MM.1S (cell line): ENCODE measurements around the gene SFRP2.

Experiments used
- DNase-seq: peaks from one replicate; pipeline ENCODE4 v3.0.0-alpha.2; 2015
- H2AFZ ChIP-seq: fragments of 300-600 bp; sonication (generic); 2 replicates; pipeline ENCODE4 v1.6.0; 2016; ENCODE audit warnings: antibody characterized with exemption, low read length
- H3F3A ChIP-seq: fragments of 300-600 bp; sonication (generic); 2 replicates; pipeline ENCODE4 v1.6.1; 2016; ENCODE audit warnings: mild to moderate bottlenecking, antibody characterized with exemption, low read length, moderate library complexity, mixed read lengths; ENCODE audit not compliant: insufficient read depth
- H3K27ac ChIP-seq: fragments of 300-600 bp; sonication (generic); 2 replicates; pipeline ENCODE4 v1.5.1; 2016; ENCODE audit warnings: mild to moderate bottlenecking, low read length
- H3K27me3 ChIP-seq: fragments of 300-600 bp; sonication (generic); replicated peaks from 2 replicates; pipeline ENCODE4 v1.6.0; 2016; ENCODE audit warnings: low read length; ENCODE audit not compliant: insufficient read depth
- H3K36me3 ChIP-seq: fragments of 300-600 bp; sonication (generic); replicated peaks from 2 replicates; pipeline ENCODE4 v1.6.1; 2016; ENCODE audit warnings: mild to moderate bottlenecking, low read length, mixed read lengths; ENCODE audit not compliant: insufficient read depth
- H3K4me1 ChIP-seq: fragments of 300-600 bp; sonication (generic); 2 replicates; pipeline ENCODE4 v1.6.1; 2016; ENCODE audit warnings: low read length, mixed read lengths
- H3K4me2 ChIP-seq: fragments of 300-600 bp; sonication (generic); 2 replicates; pipeline ENCODE4 v1.6.0; 2016; ENCODE audit warnings: low read depth, low read length
- H3K4me3 ChIP-seq: fragments of 300-600 bp; sonication (generic); 2 replicates; pipeline ENCODE4 v1.5.1; 2016; ENCODE audit warnings: low read length, mixed read lengths
- H3K79me2 ChIP-seq: fragments of 300-600 bp; sonication (generic); 2 replicates; pipeline ENCODE4 v1.6.1; 2016; ENCODE audit warnings: mixed run types, low read length, mixed read lengths
- H3K9ac ChIP-seq: fragments of 300-600 bp; sonication (generic); 2 replicates; pipeline ENCODE4 v1.6.1; 2016; ENCODE audit warnings: low read length, mixed read lengths
- H3K9me2 ChIP-seq: fragments of 300-600 bp; sonication (generic); replicated peaks from 2 replicates; pipeline ENCODE4 v1.6.1; 2016; ENCODE audit warnings: mild to moderate bottlenecking, low read length, mixed read lengths; ENCODE audit not compliant: insufficient read depth
- H3K9me3 ChIP-seq: fragments of 300-600 bp; sonication (generic); replicated peaks from 2 replicates; pipeline ENCODE4 v1.6.1; 2016; ENCODE audit warnings: mild to moderate bottlenecking, low read length, mixed read lengths; ENCODE audit not compliant: insufficient read depth
- H4K20me1 ChIP-seq: fragments of 300-600 bp; sonication (generic); 2 replicates; pipeline ENCODE4 v1.6.1; 2016; ENCODE audit warnings: mild to moderate bottlenecking, low read length, moderate library complexity, mixed read lengths; ENCODE audit not compliant: insufficient read depth
- CTCF ChIP-seq: fragments of 300-600 bp; sonication (generic); IDR thresholded peaks from 2 replicates; pipeline ENCODE4 v1.5.1; 2016; ENCODE audit warnings: antibody characterized with exemption, low read length, mixed read lengths
- EZH2 ChIP-seq: fragments of 300-600 bp; sonication (generic); optimal IDR thresholded peaks from 2 replicates; pipeline ENCODE3; 2017; ENCODE audit warnings: low read depth, mild to moderate bottlenecking, antibody characterized with exemption, low read length, mixed read lengths
- EZH2phosphoT487 ChIP-seq: fragments of 300-600 bp; sonication (generic); IDR thresholded peaks from 2 replicates; pipeline ENCODE4 v1.6.1; 2018; ENCODE audit warnings: antibody characterized with exemption, low read length

Gene SFRP2

DNA sequence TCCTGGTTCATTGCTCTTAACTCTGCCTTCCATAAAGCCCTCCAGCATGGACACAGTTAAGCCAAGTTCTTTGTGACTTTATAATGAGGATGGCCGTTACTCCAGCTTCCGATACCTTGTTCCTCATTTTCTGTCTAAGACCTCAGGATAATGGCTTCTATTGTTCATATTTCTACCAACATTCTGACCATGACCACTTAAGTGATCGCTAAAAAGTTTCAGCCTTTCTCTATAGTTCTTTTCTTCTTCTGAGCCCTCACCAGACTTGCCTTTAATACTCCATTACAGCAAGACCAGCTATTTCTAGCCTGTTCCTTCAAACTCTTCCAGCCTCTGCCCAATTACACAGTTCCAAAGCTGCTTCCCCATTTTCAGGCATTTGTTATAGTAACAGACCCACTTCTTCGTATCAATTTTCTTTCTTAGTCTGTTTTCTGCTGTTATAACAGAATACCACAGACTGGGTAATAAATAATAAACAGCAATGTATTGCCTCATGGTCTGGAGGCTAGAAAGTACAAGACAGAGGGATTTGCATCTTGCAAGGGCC, 41.4 kb downstream of the SFRP2 start:
- no peak overlapping the region for H3K4me2 ChIP-seq

DNA sequence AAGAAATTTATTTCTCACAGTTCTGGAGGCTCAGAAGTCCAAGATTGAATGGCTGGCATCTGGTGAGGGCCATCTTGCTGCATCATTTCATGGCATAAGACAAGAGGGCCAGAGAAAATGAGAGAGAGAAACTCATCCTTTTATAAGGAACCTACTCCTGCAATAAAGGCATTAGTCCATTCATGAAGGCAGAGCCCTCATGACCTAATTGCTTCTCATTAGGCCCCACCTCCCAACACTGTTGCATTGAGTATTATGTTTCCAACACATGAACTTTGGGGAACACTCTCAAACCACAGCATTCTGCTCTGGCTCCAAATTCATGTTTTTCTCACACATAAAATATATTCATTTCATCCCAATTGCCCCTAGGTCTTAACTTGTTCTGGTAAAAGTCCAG, 43.2 kb downstream of the SFRP2 start:
- Histone ChIP-seq H3K4me2 (no peak overlapping the region), H3K9me3 (no peaks in the 10 kb centered on the region), H3F3A (no peaks in the 10 kb centered on the region), H2AFZ (no peak overlapping the region), H3K36me3 (no peaks in the 10 kb centered on the region), H4K20me1 (no peaks in the 10 kb centered on the region), H3K9me2 (no peaks in the 10 kb centered on the region), H3K9ac (no peak overlapping the region), H3K4me1 (no peaks in the 10 kb centered on the region), H3K27me3 (no peaks in the 10 kb centered on the region), H3K27ac (no peak overlapping the region), H3K79me2 (no peaks in the 10 kb centered on the region), H3K4me3 (no peak overlapping the region)
- TF ChIP-seq CTCF (no peak), EZH2 (no peak), EZH2phosphoT487 (no peak)
- DNase-seq: no peak

More for the DNA sequence above, 41.4 kb downstream of the SFRP2 start:
- Histone ChIP-seq H3K4me1 (no peaks in the 10 kb centered on the region), H3K79me2 (no peaks in the 10 kb centered on the region), H3K27ac (no peak overlapping the region), H4K20me1 (no peaks in the 10 kb centered on the region), H3K9ac (no peak overlapping the region), H3K4me3 (no peak overlapping the region), H3K36me3 (no peaks in the 10 kb centered on the region), H2AFZ (no peak overlapping the region), H3F3A (no peaks in the 10 kb centered on the region), H3K27me3 (no peaks in the 10 kb centered on the region), H3K9me2 (no peaks in the 10 kb centered on the region), H3K9me3 (no peaks in the 10 kb centered on the region)
- TF ChIP-seq EZH2: no peak
- no peak for TF ChIP-seq CTCF
- no peak for TF ChIP-seq EZH2phosphoT487
- no peak for DNase-seq

- Histone ChIP-seq H3K9me3 (no peaks in the 10 kb centered on the region), H2AFZ (no peak overlapping the region), H3K4me3 (no peak overlapping the region), H3K27me3 (no peaks in the 10 kb centered on the region), H3F3A (no peaks in the 10 kb centered on the region), H3K4me2 (no peak overlapping the region), H3K4me1 (no peaks in the 10 kb centered on the region), H3K27ac (no peak overlapping the region), H3K9me2 (no peaks in the 10 kb centered on the region), H3K36me3 (no peaks in the 10 kb centered on the region), H3K79me2 (no peaks in the 10 kb centered on the region), H3K9ac (no peak overlapping the region), H4K20me1 (no peaks in the 10 kb centered on the region)
- DNase-seq: no peak
- TF ChIP-seq EZH2phosphoT487: no peak
These were observed 47.3 kb downstream of the SFRP2 start for GRCh38 chr4:153741541-153741940.

GRCh38 chr4:153735906-153736461, 52.9 kb downstream of the SFRP2 start:
- no peaks in the 10 kb centered on the region for H3K27me3 ChIP-seq
- H4K20me1 ChIP-seq: no peaks in the 10 kb centered on the region
- no peak for TF ChIP-seq CTCF
- no peak for TF ChIP-seq EZH2phosphoT487
- no peak for TF ChIP-seq EZH2
- H3K9me3 ChIP-seq: no peaks in the 10 kb centered on the region
- H2AFZ ChIP-seq: no peak overlapping the region
- no peak overlapping the region for H3K4me2 ChIP-seq
- H3K9ac ChIP-seq: no peak overlapping the region
- no peaks in the 10 kb centered on the region for H3K9me2 ChIP-seq
- no peak overlapping the region for H3K27ac ChIP-seq
- H3K79me2 ChIP-seq: no peaks in the 10 kb centered on the region
- no peaks in the 10 kb centered on the region for H3K36me3 ChIP-seq
- no peak overlapping the region for H3K4me3 ChIP-seq
- peaks cover 12% of the 10 kb centered on the region for H3K4me1 ChIP-seq
- DNase-seq: no peak
- H3F3A ChIP-seq: 0 out of 2 replicates have a peak, but pooled peaks cover 4% of the 10 kb centered on the region
